Motor neuron (in vitro differentiated cells): ENCODE measurements around the gene TOMM70. TPM values are rescaled to one million over a fixed set of nuclear protein-coding genes. Genes with fewer than 3 reads are reported as not detected.

Source experiments
- ATAC-seq, 8 experiments: fragments of 200-7000 bp; cut with Tn5 transposase; replicated peaks in 6 of 8; 2 replicates each; pipeline ENCODE4 v1.8.0; 2021; ENCODE audit warnings: mild to moderate bottlenecking in 8 of 8, moderate library complexity in 8 of 8
- H3K27ac ChIP-seq, 2 donors: fragments of 250-450 bp; sonication (Bioruptor Pico); 2 replicates each; pipeline ENCODE4 v1.9.0; 2021; ENCODE audit warnings: antibody characterized with exemption in 2 of 2, mild to moderate bottlenecking in 2 of 2, moderate library complexity in 1 of 2
- H3K4me1 ChIP-seq, 2 donors: fragments of 250-450 bp; sonication (Bioruptor Pico); replicated peaks in 1 of 2; 2 replicates each; pipeline ENCODE4 v1.6.1; 2021; ENCODE audit warnings: antibody characterized with exemption in 2 of 2, mild to moderate bottlenecking in 2 of 2, moderate library complexity in 1 of 2
- H3K4me3 ChIP-seq, 5 donors: fragments of 250-450 bp; sonication (Bioruptor Pico); 2 replicates each; pipeline ENCODE4 v1.9.0; 2021; ENCODE audit warnings: antibody characterized with exemption in 5 of 5, mild to moderate bottlenecking in 5 of 5, moderate library complexity in 4 of 5
- WGBS, 10 experiments: fragments of 450-650 bp; shearing (Covaris generic); methylation state at CpG; one replicate each; pipeline ENCODE4 v1.0.0; 2022; 5-methylcytosine and 5-hydroxymethylcytosine counted together
- in situ Hi-C, 9 experiments: fragments of 400-800 bp; cut with MboI; loops; one replicate each; pipeline ENCODE4 v1.15.0; 2021; ENCODE audit warnings: low sequenced_read_pairs in 9 of 9, low pct_unique_long_range_greater_than_20kb in 2 of 9; ENCODE audit not compliant: unreplicated experiment in 9 of 9
- total RNA-seq, 8 experiments: library from RNA; unstranded; fragments of 300-600 nt; gene quantifications; 2 replicates each; pipeline versions ENCODE4 v1.2.3 to v1.2.4, GENCODE V29; 2022

TOMM70 gene
- total RNA-seq, 8 experiments from 2014 or later = 53.1 to 72.5 (median 60.7) TPM

GRCh38 chr3:100325827-100326226 is 75.1 kb downstream of the TOMM70 start:
- in situ Hi-C loops = no loop called here
- ATAC-seq = no peak
- no peak overlapping the region for H3K4me3 ChIP-seq
- no peak overlapping the region for H3K27ac ChIP-seq
- H3K4me1 ChIP-seq = no peaks in the 10 kb centered on the region

GRCh38 chr3:100324044-100324443 is 76.8 kb downstream of the TOMM70 start:
- Histone ChIP-seq H3K4me3 (no peak overlapping the region), H3K4me1 (no peaks in the 10 kb centered on the region), H3K27ac (no peak overlapping the region)
- in situ Hi-C loops = no loop called here
- no peak for ATAC-seq

DNA sequence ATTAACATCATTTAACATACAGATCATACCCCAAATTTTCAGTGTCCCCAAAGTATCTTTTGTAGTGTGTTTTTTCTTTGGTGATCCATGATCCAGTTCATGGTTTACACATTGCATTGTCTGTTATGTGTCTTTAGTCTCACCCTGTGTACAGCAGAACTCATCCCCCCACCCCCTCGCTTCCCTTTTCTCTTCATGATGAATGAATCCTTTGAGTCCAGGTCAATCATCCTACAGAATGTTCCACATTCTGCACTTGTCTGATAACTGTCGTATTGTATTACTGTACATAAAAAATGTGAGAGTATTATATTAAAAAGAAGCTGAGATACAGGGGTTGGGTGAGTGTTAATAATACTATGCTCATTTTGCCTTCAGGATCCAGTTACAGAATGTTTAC is 80.9 kb downstream of the TOMM70 start:
- no peak overlapping the region for H3K4me3 ChIP-seq
- H3K27ac ChIP-seq = no peak overlapping the region
- H3K4me1 ChIP-seq = peaks cover 0 to 2% of the 10 kb centered on the region in 2 donors
- no peak for ATAC-seq
- in situ Hi-C loops = no loop called here
- WGBS, 10 experiments = 71 to 100% (median 94%) methylated on average over 1 to 2 of the region's 2 CpGs; no CpG with 5 or more reads in 2 of the 10 experiments

- in situ Hi-C loops = no loop called here
Measured at GRCh38 chr3:100317912-100318311, 83.0 kb downstream of the TOMM70 start.

DNA sequence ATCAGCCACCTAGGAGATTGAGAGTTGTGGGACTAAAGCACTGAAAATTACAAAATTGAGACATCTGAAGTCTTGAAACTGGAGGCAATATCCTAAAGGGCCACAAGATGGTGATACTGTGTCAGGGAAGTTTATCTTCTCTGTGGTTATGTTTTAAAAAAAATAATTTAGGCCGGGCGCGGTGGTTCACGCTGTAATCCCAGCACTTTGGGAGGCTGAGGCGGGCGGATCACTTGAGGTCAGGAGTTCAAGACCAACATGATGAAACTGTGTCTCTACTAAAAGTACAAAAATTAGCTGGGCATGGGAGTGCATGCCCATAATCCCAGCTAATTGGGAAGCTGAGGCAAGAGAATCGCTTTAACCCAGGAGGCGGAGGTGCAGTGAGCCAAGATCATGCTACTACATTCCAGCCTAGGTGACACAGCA is 84.2 kb downstream of the TOMM70 start:
- Histone ChIP-seq H3K4me1 (peaks cover 0 to 2% of the 10 kb centered on the region in 2 donors), H3K27ac (no peak overlapping the region), H3K4me3 (no peak overlapping the region)
- in situ Hi-C loops = no loop called here
- WGBS, 10 experiments = 6 to 93% (median 51%) methylated on average over 1 to 8 of the region's 8 CpGs; no CpG with 5 or more reads in 1 of the 10 experiments
- peak in 3 of 8 experiments; percentile 77 to 93 (median 93) for ATAC-seq

More at GRCh38 chr3:100317912-100318311, 83.0 kb downstream of the TOMM70 start:
- ATAC-seq = peak in 1 of 8 experiments; percentile 13
- Histone ChIP-seq H3K27ac (no peak overlapping the region), H3K4me3 (no peak overlapping the region), H3K4me1 (peaks cover 0 to 2% of the 10 kb centered on the region in 2 donors)
- WGBS, 10 experiments = 20 to 100% (median 94%) methylated on average over 1 to 2 of the region's 2 CpGs; no CpG with 5 or more reads in 1 of the 10 experiments

Other genes starting within 250 kb of the TOMM70 start
- 10 to 100 TPM; 24.5 to 52.3 (median 40.4) TPM for gene TBC1D23, start 140.1 kb downstream of the TOMM70 start, total RNA-seq
- gene NIT2, start 66.3 kb downstream of the TOMM70 start, total RNA-seq = 10 to 100 TPM in 6 of 8 experiments, 1 to 10 TPM in 2; 5.6 to 80.0 (median 17.8) TPM
- 10 to 100 TPM in 4 of 8 experiments, 1 to 10 TPM in 4; 1.1 to 18.3 (median 10.7) TPM for gene LNP1, start 450 bp upstream of the TOMM70 start, total RNA-seq
- 10 to 100 TPM in 6 of 8 experiments, under 1 TPM in 2; 0.31 to 40.2 (median 23.0) TPM for gene TMEM45A, start 91.5 kb upstream of the TOMM70 start, total RNA-seq
- under 1 TPM in 1 of 8 experiments, not detected in 7; 0.66 TPM for gene ADGRG7, start 208.5 kb upstream of the TOMM70 start, total RNA-seq